CD8-positive, alpha-beta memory T cell (primary cell): ENCODE results near the gene FES. TPM values are rescaled to one million over a fixed set of nuclear protein-coding genes. Genes with fewer than 3 reads are reported as not detected.

Experiments used
- CTCF ChIA-PET: fragments of 350-600 bp; sonication (Branson Sonifier 250); formaldehyde crosslinking; loops from one replicate; lab custom pipeline; 2021; ENCODE audit warnings: antibody characterized with exemption; lab: Charles Lee
- POLR2A ChIA-PET: fragments of 350-600 bp; sonication (Branson Sonifier 250); formaldehyde crosslinking; loops from one replicate; lab custom pipeline; 2021; ENCODE audit warnings: antibody characterized with exemption; lab: Charles Lee
- DNase-seq, 5 donors: peaks; one replicate each; pipeline versions ENCODE4 v3.0.0 to v3.0.0-alpha.2; 2020 to 2022; ENCODE audit warnings: mixed read lengths in 1 of 5
- H3K27ac ChIP-seq: one replicate; pipeline ENCODE4 v1.7.0; 2013; ENCODE audit warnings: low read depth, mild to moderate bottlenecking, low read length, moderate library complexity
- H3K27me3 ChIP-seq: 2 replicates; pipeline ENCODE4 v1.7.0; 2013; ENCODE audit warnings: low read length, mild to moderate bottlenecking; ENCODE audit not compliant: insufficient read depth, poor library complexity, severe bottlenecking
- H3K36me3 ChIP-seq: 2 replicates; pipeline ENCODE4 v1.7.0; 2013; ENCODE audit warnings: mild to moderate bottlenecking, low read length, moderate library complexity; ENCODE audit not compliant: insufficient read depth
- H3K4me1 ChIP-seq: 2 replicates; pipeline ENCODE4 v1.7.0; 2013; ENCODE audit warnings: mild to moderate bottlenecking, low read length, moderate library complexity; ENCODE audit not compliant: insufficient read depth
- H3K4me3 ChIP-seq: 2 replicates; pipeline ENCODE4 v1.7.0; 2013; ENCODE audit warnings: mild to moderate bottlenecking, low read length
- H3K9me3 ChIP-seq: 2 replicates; pipeline ENCODE4 v1.7.0; 2013; ENCODE audit warnings: mild to moderate bottlenecking, low read length
- H3K27ac Mint-ChIP-seq, 8 donors: one replicate each; pipeline ENCODE4 v1.8.0; 2020 to 2021; ENCODE audit warnings: mixed read lengths in 8 of 8, mild to moderate bottlenecking in 6 of 8, inconsistent platforms in 3 of 8, moderate library complexity in 3 of 8
- H3K27me3 Mint-ChIP-seq, 2 donors: one replicate each; pipeline ENCODE4 v1.8.0; 2020 to 2021; ENCODE audit warnings: mixed read lengths in 2 of 2, mild to moderate bottlenecking in 1 of 2, moderate library complexity in 1 of 2
- H3K36me3 Mint-ChIP-seq, 3 donors: one replicate each; pipeline ENCODE4 v1.8.0; 2020 to 2021; ENCODE audit warnings: mixed read lengths in 3 of 3, inconsistent platforms in 1 of 3, mild to moderate bottlenecking in 1 of 3
- H3K4me1 Mint-ChIP-seq, 3 donors: one replicate each; pipeline ENCODE4 v1.8.0; 2020 to 2021; ENCODE audit warnings: mixed read lengths in 3 of 3, inconsistent platforms in 1 of 3, mild to moderate bottlenecking in 1 of 3
- H3K4me3 Mint-ChIP-seq, 7 donors: one replicate each; pipeline ENCODE4 v1.8.0; 2020 to 2021; ENCODE audit warnings: mixed read lengths in 7 of 7, mild to moderate bottlenecking in 6 of 7, moderate library complexity in 4 of 7, inconsistent platforms in 2 of 7
- H3K9me3 Mint-ChIP-seq, 5 donors: one replicate each; pipeline ENCODE4 v1.8.0; 2020 to 2022; ENCODE audit warnings: mixed read lengths in 5 of 5, mild to moderate bottlenecking in 3 of 5, moderate library complexity in 2 of 5, inconsistent platforms in 1 of 5
- polyA plus RNA-seq: library from polyadenylated mRNA; unstranded; fragments of 300-500 nt; fragmentation: Illumina TruSeq; gene quantifications from one replicate; pipeline ENCODE4 v1.2.3, GENCODE V29; 2021
- total RNA-seq, 2 experiments: library from RNA; stranded (reverse); gene quantifications; one replicate each; pipeline ENCODE4 v1.2.3, GENCODE V29; 2021

Gene FES
- total and polyA plus RNA-seq, 3 experiments from 2014 or later, result 0.28 to 2.6 (median 2.5) TPM

GRCh38 chr15:90938261-90938660, 54.0 kb downstream of the FES start:
- H3K36me3 Mint-ChIP-seq, result peaks cover 0 to 61% (median 9%) of the 10 kb centered on the region in 3 donors
- ChIA-PET CTCF (interaction anchor here (9.8 kb wide), 1 partner anchor 17 kb away, joined by 158 read pairs; the partner anchor contains the start of gene RCCD1), POLR2A (no interaction called here)
- peaks cover 18 to 30% (median 19%) of the 10 kb centered on the region in 3 donors for H3K4me1 Mint-ChIP-seq
- no peaks in the 10 kb centered on the region for H3K27me3 Mint-ChIP-seq
- no peaks in the 10 kb centered on the region for H3K9me3 ChIP-seq
- peaks cover 31% of the 10 kb centered on the region for H3K4me1 ChIP-seq
- no peak overlapping the region for H3K27ac Mint-ChIP-seq
- no peak for DNase-seq
- H3K36me3 ChIP-seq, result peaks cover 35% of the 10 kb centered on the region
- H3K27ac ChIP-seq, result no peak overlapping the region
- no peaks in the 10 kb centered on the region for H3K27me3 ChIP-seq
- H3K4me3 ChIP-seq, result no peak overlapping the region
- H3K4me3 Mint-ChIP-seq, result no peak overlapping the region
- no peaks in the 10 kb centered on the region for H3K9me3 Mint-ChIP-seq

- Histone ChIP-seq H3K4me1 (peaks cover 16% of the 10 kb centered on the region), H3K9me3 (no peaks in the 10 kb centered on the region), H3K27me3 (no peaks in the 10 kb centered on the region), H3K27ac (no peak overlapping the region), H3K36me3 (peaks cover 47% of the 10 kb centered on the region), H3K4me3 (no peak overlapping the region)
- POLR2A ChIA-PET, result no interaction called here
- no peak overlapping the region for H3K4me3 Mint-ChIP-seq
- no peak overlapping the region for H3K27ac Mint-ChIP-seq
- peaks cover 0 to 74% (median 9%) of the 10 kb centered on the region in 3 donors for H3K36me3 Mint-ChIP-seq
- H3K9me3 Mint-ChIP-seq, result no peaks in the 10 kb centered on the region
- DNase-seq, result no peak
- CTCF ChIA-PET, result interaction anchor here (1.3 to 1.7 kb wide), 3 partner anchors 14 to 93 kb away, joined by 3 to 4 read pairs (median 4); no protein-coding TSS in a partner anchor
- no peaks in the 10 kb centered on the region for H3K27me3 Mint-ChIP-seq
- peaks cover 11 to 20% (median 12%) of the 10 kb centered on the region in 3 donors for H3K4me1 Mint-ChIP-seq
Measured at GRCh38 chr15:90939756-90940155, 55.5 kb downstream of the FES start.

DNA sequence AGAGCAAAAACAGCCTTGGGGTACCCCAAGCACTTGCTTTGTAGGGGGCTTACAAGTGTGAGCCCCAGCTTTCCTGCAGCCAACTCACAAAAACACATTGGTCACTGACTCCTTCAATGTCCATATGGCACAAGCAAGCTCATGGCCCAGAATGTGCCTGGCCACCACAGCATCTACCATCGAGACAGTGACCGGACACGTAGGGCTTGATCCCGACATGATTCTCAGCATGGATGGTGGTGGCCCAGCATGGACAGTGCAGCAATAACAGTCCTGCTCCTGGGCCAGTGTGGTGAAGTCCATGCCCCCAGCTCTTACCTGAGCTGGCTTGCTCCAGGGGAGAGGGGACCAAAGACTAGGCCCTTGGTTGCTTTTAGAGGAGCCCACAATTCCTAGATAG, 56.7 kb downstream of the FES start:
- H3K27me3 ChIP-seq, result no peaks in the 10 kb centered on the region
- ChIA-PET POLR2A (no interaction called here), CTCF (interaction anchor here (1.7 to 4.7 kb wide), 3 partner anchors 8 to 21 kb away, joined by 4 to 40 read pairs (median 19); partner anchors contain the start of genes HDDC3 and UNC45A)
- DNase-seq, result no peak
- H3K4me3 ChIP-seq, result no peak overlapping the region
- H3K27me3 Mint-ChIP-seq, result no peaks in the 10 kb centered on the region
- no peak overlapping the region for H3K27ac Mint-ChIP-seq
- H3K9me3 Mint-ChIP-seq, result no peaks in the 10 kb centered on the region
- peaks cover 0 to 77% (median 9%) of the 10 kb centered on the region in 3 donors for H3K36me3 Mint-ChIP-seq
- H3K27ac ChIP-seq, result no peak overlapping the region
- H3K9me3 ChIP-seq, result no peaks in the 10 kb centered on the region
- H3K36me3 ChIP-seq, result peaks cover 51% of the 10 kb centered on the region
- H3K4me1 Mint-ChIP-seq, result peaks cover 9% of the 10 kb centered on the region in 3 donors
- peaks cover 9% of the 10 kb centered on the region for H3K4me1 ChIP-seq
- H3K4me3 Mint-ChIP-seq, result peak overlapping the region in 1 of 7 donors; percentile 69

DNA sequence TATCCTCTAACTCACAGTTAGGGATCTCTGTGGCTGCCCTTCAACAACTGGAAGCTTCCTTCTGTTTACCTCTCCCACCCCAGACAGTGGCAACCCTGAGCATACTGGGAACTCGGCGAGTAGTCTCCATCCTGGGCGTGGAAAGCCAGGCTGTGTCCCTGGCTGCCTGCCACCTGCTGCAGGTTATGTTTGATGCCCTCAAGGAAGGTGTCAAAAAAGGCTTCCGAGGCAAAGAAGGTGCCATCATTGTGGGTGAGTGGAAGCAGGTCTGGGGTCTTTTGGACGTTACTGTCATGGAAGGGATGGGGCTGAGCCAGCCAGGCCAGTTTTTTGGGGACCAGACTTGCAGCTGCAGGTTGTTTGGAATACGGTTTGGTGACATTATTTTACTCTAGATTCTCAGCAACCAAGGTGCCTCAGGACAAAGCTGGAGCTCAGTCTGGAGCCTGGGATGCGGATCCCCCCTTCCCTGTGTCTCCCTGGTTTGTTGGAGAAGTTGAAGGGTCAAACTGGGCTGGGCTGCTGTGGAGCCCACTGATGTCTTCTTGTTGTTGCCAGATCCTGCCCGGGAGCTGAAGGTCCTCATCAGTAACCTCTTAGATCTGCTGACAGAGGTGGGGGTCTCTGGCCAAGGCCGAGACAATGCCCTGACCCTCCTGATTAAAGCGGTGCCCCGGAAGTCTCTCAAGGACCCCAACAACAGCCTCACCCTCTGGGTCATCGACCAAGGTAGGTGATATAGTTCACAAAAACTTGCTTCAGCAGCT, 58.2 kb downstream of the FES start:
- no peaks in the 10 kb centered on the region for H3K4me1 ChIP-seq
- Mint-ChIP-seq H3K36me3 (peaks cover 0 to 83% (median 8%) of the 10 kb centered on the region in 3 donors), H3K27ac (no peak overlapping the region), H3K4me3 (no peak overlapping the region), H3K4me1 (no peaks in the 10 kb centered on the region), H3K9me3 (no peaks in the 10 kb centered on the region), H3K27me3 (no peaks in the 10 kb centered on the region)
- no peak for DNase-seq
- H3K9me3 ChIP-seq, result no peaks in the 10 kb centered on the region
- CTCF ChIA-PET, result interaction anchor here (0.8 to 4.7 kb wide), 3 partner anchors 10 to 295 kb away, joined by 3 to 40 read pairs (median 19); partner anchors contain the start of genes HDDC3 and UNC45A
- H3K27me3 ChIP-seq, result no peaks in the 10 kb centered on the region
- H3K4me3 ChIP-seq, result no peak overlapping the region
- H3K27ac ChIP-seq, result no peak overlapping the region
- POLR2A ChIA-PET, result no interaction called here
- H3K36me3 ChIP-seq, result peaks cover 55% of the 10 kb centered on the region

- no peak overlapping the region for H3K27ac Mint-ChIP-seq
- H3K36me3 Mint-ChIP-seq, result peaks cover 0 to 90% (median 5%) of the 10 kb centered on the region in 3 donors
- H3K4me1 ChIP-seq, result no peaks in the 10 kb centered on the region
- no peak for DNase-seq
- no peaks in the 10 kb centered on the region for H3K9me3 ChIP-seq
- no peak overlapping the region for H3K4me3 ChIP-seq
- peaks cover 53% of the 10 kb centered on the region for H3K36me3 ChIP-seq
- CTCF ChIA-PET, result interaction anchor here (2.3 kb wide), 1 partner anchor 12 kb away, joined by 17 read pairs; no protein-coding TSS in a partner anchor
- no peaks in the 10 kb centered on the region for H3K9me3 Mint-ChIP-seq
- POLR2A ChIA-PET, result no interaction called here
- no peaks in the 10 kb centered on the region for H3K4me1 Mint-ChIP-seq
- no peak overlapping the region for H3K4me3 Mint-ChIP-seq
- H3K27me3 ChIP-seq, result no peaks in the 10 kb centered on the region
- no peaks in the 10 kb centered on the region for H3K27me3 Mint-ChIP-seq
- H3K27ac ChIP-seq, result no peak overlapping the region
Measured at GRCh38 chr15:90945091-90945490, 60.8 kb downstream of the FES start.

Other genes with a start within 250 kb of the FES start
- gene BLM, start 167.2 kb upstream of the FES start, total RNA-seq, result 10 to 100 TPM; 37.0 to 37.6 TPM
- gene BLM, start 167.2 kb upstream of the FES start, polyA plus RNA-seq, result 5.8 TPM
- gene FURIN, start 15.9 kb upstream of the FES start, total RNA-seq, result 100 to 1,000 TPM; 121 to 124 TPM
- 11.7 TPM for gene FURIN, start 15.9 kb upstream of the FES start, polyA plus RNA-seq
- 10 to 100 TPM; 90.7 to 92.7 TPM for gene MAN2A2, start 18.8 kb downstream of the FES start, total RNA-seq
- 10.8 TPM for gene MAN2A2, start 18.8 kb downstream of the FES start, polyA plus RNA-seq
- gene HDDC3, start 48.0 kb downstream of the FES start, total RNA-seq, result 10 to 100 TPM; 39.5 to 43.5 TPM
- 34.7 TPM for gene HDDC3, start 48.0 kb downstream of the FES start, polyA plus RNA-seq
- 10 to 100 TPM; 74.6 to 78.2 TPM for gene UNC45A, start 50.8 kb downstream of the FES start, total RNA-seq
- 68.6 TPM for gene UNC45A, start 50.8 kb downstream of the FES start, polyA plus RNA-seq
- 10 to 100 TPM; 20.9 to 21.7 TPM for gene RCCD1, start 70.4 kb downstream of the FES start, total RNA-seq
- gene RCCD1, start 70.4 kb downstream of the FES start, polyA plus RNA-seq, result 2.6 TPM
- gene PRC1, start 110.0 kb downstream of the FES start, total RNA-seq, result 10 to 100 TPM; 79.7 to 79.9 TPM
- gene PRC1, start 110.0 kb downstream of the FES start, polyA plus RNA-seq, result 3.4 TPM
- 10 to 100 TPM; 20.4 to 20.6 TPM for gene VPS33B, start 138.1 kb downstream of the FES start, total RNA-seq
- gene VPS33B, start 138.1 kb downstream of the FES start, polyA plus RNA-seq, result 10.6 TPM
- under 1 TPM in 1 of 2 experiments, not detected in 1; 0.02 TPM for gene SV2B, start 215.8 kb downstream of the FES start, total RNA-seq
- not detected for gene SV2B, start 215.8 kb downstream of the FES start, polyA plus RNA-seq